ENCODE data around the gene SMIM34.

SMIM34 gene

GRCh38 chr21:34372321-34372720 is 51.4 kb downstream of the SMIM34 start:
- DNase-seq: no peak

GRCh38 chr21:34369741-34370140 is 54.0 kb downstream of the SMIM34 start:
- no peak for DNase-seq
